GM10847 (cell line): ENCODE measurements around the gene MEI1.

Experiments
- POLR2A ChIP-seq: IDR thresholded peaks from 2 replicates; pipeline ENCODE4 v1.6.1; 2011; ENCODE audit not compliant: insufficient read length; ENCODE audit errors: extremely low read depth

MEI1 gene

GRCh38 chr22:41770715-41771468 lies 71.6 kb downstream of the MEI1 start:
- TF ChIP-seq POLR2A: no peak

- TF ChIP-seq POLR2A: no peak
Measured at GRCh38 chr22:41772198-41772597, 72.9 kb downstream of the MEI1 start.

GRCh38 chr22:41772645-41773044 lies 73.3 kb downstream of the MEI1 start:
- no peak for TF ChIP-seq POLR2A

- TF ChIP-seq POLR2A: no peak
Measured at GRCh38 chr22:41775338-41775737, 76.0 kb downstream of the MEI1 start.

- TF ChIP-seq POLR2A: no peak
Measured at GRCh38 chr22:41775976-41776375, 76.7 kb downstream of the MEI1 start.

GRCh38 chr22:41776381-41776780 lies 77.1 kb downstream of the MEI1 start:
- TF ChIP-seq POLR2A: no peak

- no peak for TF ChIP-seq POLR2A
Measured at GRCh38 chr22:41777749-41778425, 78.6 kb downstream of the MEI1 start.

GRCh38 chr22:41779929-41780505 lies 80.7 kb downstream of the MEI1 start:
- no peak for TF ChIP-seq POLR2A

- peak; percentile 77 for TF ChIP-seq POLR2A
Measured at GRCh38 chr22:41780746-41781505, 81.6 kb downstream of the MEI1 start.

- TF ChIP-seq POLR2A: no peak
Measured at GRCh38 chr22:41781507-41781906, 82.2 kb downstream of the MEI1 start.

GRCh38 chr22:41782316-41782715 lies 83.0 kb downstream of the MEI1 start:
- TF ChIP-seq POLR2A: no peak

- no peak for TF ChIP-seq POLR2A
Measured at GRCh38 chr22:41782751-41783150, 83.4 kb downstream of the MEI1 start.

- no peak for TF ChIP-seq POLR2A
Measured at GRCh38 chr22:41787331-41787730, 88.0 kb downstream of the MEI1 start.

- TF ChIP-seq POLR2A: no peak
Measured at GRCh38 chr22:41793871-41794270, 94.6 kb downstream of the MEI1 start.

- TF ChIP-seq POLR2A: no peak
Measured at GRCh38 chr22:41798736-41799135, 99.4 kb downstream of the MEI1 start.
